Panc1 (cell line): ENCODE results near the gene PPP1R26.

Source experiments
- CTCF ChIP-seq: fragments of 450-650 bp; IDR thresholded peaks from 2 replicates; pipeline ENCODE4 v1.5.1; 2017; ENCODE audit warnings: mild to moderate bottlenecking
- POLR2AphosphoS5 ChIP-seq: IDR thresholded peaks from 2 replicates; pipeline ENCODE4 v1.6.1; 2012; ENCODE audit warnings: mild to moderate bottlenecking, low read depth, low read length, moderate library complexity
- REST ChIP-seq, 2 experiments: IDR thresholded peaks; 2 replicates each; pipeline ENCODE4 v1.6.1; 2011 to 2012; ENCODE audit warnings: low read depth in 2 of 2, control low read depth in 1 of 2, low read length in 1 of 2, mild to moderate bottlenecking in 1 of 2, moderate library complexity in 1 of 2; ENCODE audit not compliant: insufficient read depth in 1 of 2
- SIN3A ChIP-seq: IDR thresholded peaks from 2 replicates; pipeline ENCODE4 v1.6.1; 2012; ENCODE audit warnings: low read depth, mild to moderate bottlenecking, low read length, moderate library complexity, borderline replicate concordance; ENCODE audit not compliant: insufficient read depth
- TCF7L2 ChIP-seq: IDR thresholded peaks from 2 replicates; pipeline ENCODE4 v1.6.1; 2011; ENCODE audit warnings: mild to moderate bottlenecking, low read depth, low read length, inconsistent platforms

GRCh38 chr9:135488527-135488926, 8.9 kb downstream of the PPP1R26 start:
- TF ChIP-seq POLR2AphosphoS5 (no peak), CTCF (no peak), TCF7L2 (no peak), SIN3A (no peak), REST (IDR thresholded peaks at IDR 0.05; ENCODE audit: insufficient read depth in 1 of 2, low read depth in 2 of 2, low read length in 1 of 2) (no peak)
